ENCODE measurements around the gene SMNDC1.

- TF ChIP-seq EP300 (IDR thresholded peaks at IDR 0.05) (no peak), CTCF (IDR thresholded peaks at IDR 0.05) (no peak), POLR2A (IDR thresholded peaks at IDR 0.05) (no peak)
Measured at GRCh38 chr10:110275128-110275729, 29.5 kb downstream of the SMNDC1 start.
